ENCODE results near the gene KCNIP4. TPM values are rescaled to one million over a fixed set of nuclear protein-coding genes. Genes with fewer than 3 reads are reported as not detected.

KCNIP4 gene
- total and polyA plus RNA-seq, 2 of the 8 experiments (the other 6 are each of a cell fraction or from before 2014, with no cell fraction given): 0.06 TPM; not detected in 1

GRCh38 chr4:20787940-20788665 is 1160.5 kb downstream of the KCNIP4 start:
- Histone ChIP-seq H3K23me2 (ENCODE audit: low read depth, low read length) (no peaks in the 10 kb centered on the region), H4K91ac (replicated peaks; ENCODE audit: insufficient read length, low read length) (no peak overlapping the region), H2AFZ (ENCODE audit: low read length) (no peak overlapping the region), H4K20me1 (replicated peaks in 1 of 2; ENCODE audit: control insufficient read depth in 1 of 2, insufficient read depth in 2 of 2, low read length in 2 of 2) (no peaks in the 10 kb centered on the region), H3K79me1 (ENCODE audit: low read depth, low read length) (no peaks in the 10 kb centered on the region), H3K23ac (ENCODE audit: insufficient read length) (no peak overlapping the region), H2BK20ac (ENCODE audit: low read length) (no peak overlapping the region), H3K4me3 (ENCODE audit: extremely low read depth in 1 of 4, insufficient read depth in 2 of 4, low read depth in 3 of 4, low read length in 4 of 4) (no peak overlapping the region), H3K14ac (ENCODE audit: insufficient read length) (no peak overlapping the region), H3K27ac (ENCODE audit: low read depth, low read length) (no peak overlapping the region), H2BK15ac (ENCODE audit: low read length) (no peak overlapping the region), H4K5ac (ENCODE audit: insufficient read length, low read depth, low read length) (no peak overlapping the region), H3K4me1 (replicated peaks in 1 of 4; ENCODE audit: control insufficient read depth in 3 of 4, insufficient read depth in 4 of 4, low read length in 3 of 4) (no peaks in the 10 kb centered on the region), H3K9ac (replicated peaks in 1 of 4; ENCODE audit: extremely low read depth in 1 of 4, low read depth in 3 of 4, low read length in 3 of 4) (no peak overlapping the region), H3K27me3 (replicated peaks in 1 of 4; ENCODE audit: control insufficient read depth in 3 of 4, extremely low read depth in 1 of 4, insufficient read depth in 3 of 4, low read length in 3 of 4) (no peaks in the 10 kb centered on the region), H3K56ac (replicated peaks; ENCODE audit: insufficient read length, low read depth, low read length) (no peak overlapping the region), H4K8ac (ENCODE audit: extremely low read depth, insufficient read depth, low read length) (no peak overlapping the region), H3K4me2 (ENCODE audit: insufficient read depth in 1 of 2, low read depth in 2 of 2, low read length in 2 of 2) (no peak overlapping the region), H3K4ac (replicated peaks; ENCODE audit: insufficient read length, low read depth, low read length) (no peak overlapping the region), H2BK12ac (ENCODE audit: low read depth, low read length) (no peak overlapping the region), H3K9me3 (ENCODE audit: insufficient read depth in 2 of 2, low read depth in 1 of 2, low read length in 1 of 2) (peaks cover 2 to 4% of the 10 kb centered on the region in 2 experiments; a peak in 1 of 4 replicates), H2BK120ac (replicated peaks; ENCODE audit: low read depth, low read length) (no peak overlapping the region), H2AK5ac (ENCODE audit: low read depth, low read length) (no peak overlapping the region), H3K79me2 (ENCODE audit: control insufficient read depth in 1 of 2, insufficient read depth in 2 of 2, low read length in 2 of 2) (no peaks in the 10 kb centered on the region), H2BK5ac (ENCODE audit: low read depth, low read length) (no peak overlapping the region), H3K18ac (ENCODE audit: extremely low read depth, low read length) (no peak overlapping the region), H3K36me3 (ENCODE audit: control insufficient read depth in 2 of 4, insufficient read depth in 4 of 4, low read length in 3 of 4) (no peaks in the 10 kb centered on the region)
- ChIA-PET POLR2A (ENCODE audit: partially characterized antibody) (no interaction called here), CTCF (ENCODE audit: partially characterized antibody) (interaction anchor here (1.1 to 2.7 kb wide), 2 partner anchors 15 to 231 kb away, joined by 3 to 9 read pairs; no protein-coding TSS in a partner anchor)
- 95% methylated on average over 2 of the region's 2 CpGs; no CpG with 5 or more reads in 1 of the 2 experiments for WGBS, 2 experiments (ENCODE audit: extremely low coverage in 1 of 2, insufficient coverage in 1 of 2, insufficient read length in 1 of 2, insufficient replicate concordance in 2 of 2, low coverage in 1 of 2, low lambda C conversion rate in 2 of 2, missing lambda C conversion rate in 1 of 2)
- FAIRE-seq (no peak), DNase-seq (ENCODE audit: low read depth in 1 of 2, low spot score in 2 of 2) (no peak)
- TF ChIP-seq, protein P1, sequence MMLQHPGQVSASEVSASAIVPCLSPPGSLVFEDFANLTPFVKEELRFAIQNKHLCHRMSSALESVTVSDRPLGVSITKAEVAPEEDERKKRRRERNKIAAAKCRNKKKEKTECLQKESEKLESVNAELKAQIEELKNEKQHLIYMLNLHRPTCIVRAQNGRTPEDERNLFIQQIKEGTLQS (IDR thresholded peaks at IDR 0.05; ENCODE audit: insufficient read depth, low read depth, low read length): no peak
- TF ChIP-seq EP300 (IDR thresholded peaks at IDR 0.05; ENCODE audit: borderline replicate concordance in 1 of 2, low read depth in 2 of 2, low read length in 2 of 2) (no peak), SP2 (IDR thresholded peaks at IDR 0.05; ENCODE audit: low read length) (no peak)

All from H1 (cell line).